Endothelial cell of umbilical vein (primary cell): ENCODE data around the gene RAB12. TPM values are rescaled to one million over a fixed set of nuclear protein-coding genes. Genes with fewer than 3 reads are reported as not detected.

Experiments used
- BruUV-seq: library from RNA; stranded (reverse); fragments of 400-500 nt; replicated peaks from 2 replicates; lab custom pipeline; 2021; lab: Mats Ljungman, UMichigan
- CTCF ChIA-PET: fragments of 300-600, 350-600 bp; sonication (Branson Sonifier 250); formaldehyde crosslinking; loops from one replicate; lab custom pipeline; 2021; ENCODE audit warnings: antibody characterized with exemption, inconsistent platforms; lab: Charles Lee
- POLR2A ChIA-PET: fragments of 300-600, 350-600 bp; sonication (Branson Sonifier 250); formaldehyde crosslinking; loops from one replicate; lab custom pipeline; 2021; ENCODE audit warnings: antibody characterized with exemption, inconsistent platforms; lab: Charles Lee
- DNase-seq: peaks from one replicate; pipeline ENCODE4 v3.0.0-alpha.2; 2011; ENCODE audit warnings: low read depth, low spot score
- FAIRE-seq: peaks from 2 replicates; lab custom pipeline; 2011; peaks lifted over from hg19 to GRCh38; lab: Jason Lieb, UNC
- H2AFZ ChIP-seq: 2 replicates; pipeline ENCODE4 v1.6.0; 2012; ENCODE audit warnings: low read depth, low read length, control low read depth, inconsistent platforms
- H3K27ac ChIP-seq: 2 replicates; pipeline ENCODE4 v1.5.1; 2011; ENCODE audit warnings: low read depth, mild to moderate bottlenecking, control low read depth, low read length, moderate library complexity; ENCODE audit not compliant: insufficient read depth
- H3K27me3 ChIP-seq, 2 experiments: 2 replicates each; pipeline versions ENCODE4 v1.6.0 to v1.6.1; 2011; ENCODE audit warnings: low read length in 2 of 2, mixed read lengths in 1 of 2; ENCODE audit not compliant: control insufficient read depth in 2 of 2, insufficient read depth in 2 of 2
- H3K36me3 ChIP-seq, 2 experiments: 2 replicates in 1 of 2; 3 replicates in 1 of 2; pipeline ENCODE4 v1.5.1; 2011; ENCODE audit warnings: low read length in 2 of 2, mild to moderate bottlenecking in 1 of 2, moderate library complexity in 1 of 2; ENCODE audit not compliant: control insufficient read depth in 2 of 2, insufficient read depth in 2 of 2; ENCODE audit errors: extremely low read depth in 1 of 2
- H3K4me1 ChIP-seq: 3 replicates; pipeline ENCODE4 v1.5.1; 2011; ENCODE audit warnings: mild to moderate bottlenecking, low read length; ENCODE audit not compliant: control insufficient read depth, insufficient read depth; ENCODE audit errors: extremely low read depth
- H3K4me2 ChIP-seq: 2 replicates; pipeline ENCODE4 v1.6.1; 2011; ENCODE audit warnings: low read length, control low read depth, mixed read lengths; ENCODE audit not compliant: insufficient read depth
- H3K4me3 ChIP-seq, 3 experiments: fragments of 200-600 bp in 1 of 3; sonication (generic), shearing (Covaris generic) in 1 of 3; replicated peaks in 1 of 3; 2 replicates each; pipeline ENCODE4 v1.5.1; 2011 to 2016; ENCODE audit warnings: control low read depth in 3 of 3, low read length in 3 of 3, mild to moderate bottlenecking in 2 of 3, inconsistent platforms in 1 of 3, low read depth in 1 of 3, moderate library complexity in 1 of 3; ENCODE audit not compliant: insufficient read depth in 1 of 3
- H3K79me2 ChIP-seq: 2 replicates; pipeline ENCODE4 v1.6.0; 2012; ENCODE audit warnings: low read length, inconsistent platforms; ENCODE audit not compliant: control insufficient read depth, insufficient read depth
- H3K9ac ChIP-seq: replicated peaks from 2 replicates; pipeline ENCODE3; 2011; ENCODE audit warnings: low read length, control low read depth; ENCODE audit not compliant: insufficient read depth; ENCODE audit errors: extremely low read depth
- H3K9me1 ChIP-seq: replicated peaks from 3 replicates; pipeline ENCODE4 v1.6.0; 2011; ENCODE audit warnings: mild to moderate bottlenecking, low read length; ENCODE audit not compliant: control insufficient read depth, insufficient read depth; ENCODE audit errors: extremely low read depth
- H3K9me3 ChIP-seq: replicated peaks from 2 replicates; pipeline ENCODE4 v1.5.1; 2012; ENCODE audit warnings: low read length, inconsistent platforms; ENCODE audit not compliant: control insufficient read depth, insufficient read depth
- H4K20me1 ChIP-seq: replicated peaks from 2 replicates; pipeline ENCODE3; 2011; ENCODE audit warnings: mild to moderate bottlenecking, low read length; ENCODE audit not compliant: control insufficient read depth, insufficient read depth; ENCODE audit errors: extremely low read depth
- CTCF ChIP-seq, 2 donors: IDR thresholded peaks; 1 replicate in 1 of 2; 2 replicates in 1 of 2; pipeline ENCODE4 v1.5.1; 2011; ENCODE audit warnings: low read length in 2 of 2, mild to moderate bottlenecking in 2 of 2, moderate library complexity in 2 of 2, control low read depth in 1 of 2, inconsistent platforms in 1 of 2, low read depth in 1 of 2; ENCODE audit not compliant: insufficient read depth in 1 of 2; ENCODE audit errors: extremely low read depth in 1 of 2
- EZH2 ChIP-seq: IDR thresholded peaks from 2 replicates; pipeline ENCODE4 v1.6.1; 2012; ENCODE audit warnings: borderline replicate concordance, low read depth, mild to moderate bottlenecking, moderate library complexity, low read length, inconsistent platforms; ENCODE audit not compliant: severe bottlenecking
- FOS ChIP-seq: IDR thresholded peaks from 2 replicates; pipeline ENCODE4 v1.6.1; 2011; ENCODE audit warnings: mild to moderate bottlenecking, low read length, moderate library complexity, borderline replicate concordance; ENCODE audit not compliant: insufficient read depth
- GATA2 ChIP-seq: IDR thresholded peaks from 2 replicates; pipeline ENCODE4 v1.7.0; 2011; ENCODE audit warnings: low read depth, mild to moderate bottlenecking, moderate library complexity, mixed read lengths, low read length; ENCODE audit not compliant: insufficient read length, insufficient read depth
- JUN ChIP-seq: IDR thresholded peaks from 2 replicates; pipeline ENCODE4 v1.6.1; 2011; ENCODE audit warnings: borderline replicate concordance, low read depth; ENCODE audit not compliant: insufficient read length, insufficient read depth
- MAX ChIP-seq: IDR thresholded peaks from 2 replicates; pipeline ENCODE4 v1.6.1; 2011; ENCODE audit not compliant: insufficient read depth, insufficient read length
- MYC ChIP-seq: IDR thresholded peaks from one replicate; pipeline ENCODE4 v1.6.1; 2011; ENCODE audit warnings: mild to moderate bottlenecking, low read depth, low read length
- POLR2A ChIP-seq: IDR thresholded peaks from 2 replicates; pipeline ENCODE4 v1.6.1; 2012; ENCODE audit warnings: low read depth, mild to moderate bottlenecking, control low read depth, low read length
- POLR2AphosphoS5 ChIP-seq: IDR thresholded peaks from 2 replicates; pipeline ENCODE4 v1.6.1; 2012; ENCODE audit warnings: low read depth, mild to moderate bottlenecking, control low read depth, low read length, moderate library complexity; ENCODE audit not compliant: insufficient read depth
- dilution Hi-C: fragments of 300-500 bp; cut with MboI; formaldehyde crosslinking; loops from one replicate; pipeline ENCODE4 v1.15.0; 2019; ENCODE audit warnings: low sequenced_read_pairs; ENCODE audit not compliant: extremely low pct_ligation_motif_present
- intact Hi-C: fragments of 100-400 bp; cut with micrococcal nuclease; formaldehyde crosslinking; loops from one replicate; pipeline ENCODE4 v1.10.0; 2022
- polyA plus RNA-seq, 4 experiments: library from polyadenylated mRNA; depleted of rRNA in 3 of 4; stranded (reverse) in 3 of 4; unstranded in 1 of 4; fragments of >200 nt; gene quantifications; 2 replicates each; pipeline versions ENCODE4 v1.2.1 to v1.2.3, GENCODE V29; 2011 to 2012; ENCODE audit warnings: missing spikeins in 1 of 4
- total RNA-seq: library from RNA; stranded (reverse); gene quantifications from 2 replicates; pipeline ENCODE4 v1.2.3, GENCODE V29; 2021

Gene RAB12
- total and polyA plus RNA-seq, 2 donors (not counting 3 experiments of a cell fraction or from before 2014, with no cell fraction given) = 11.5 to 42.0 TPM

GRCh38 chr18:8562919-8563318 lies 46.3 kb upstream of the RAB12 start:
- ChIA-PET CTCF (no interaction called here), POLR2A (no interaction called here)
- no peak for DNase-seq
- Histone ChIP-seq H3K27ac (no peak overlapping the region), H3K9me3 (no peaks in the 10 kb centered on the region), H2AFZ (no peak overlapping the region), H3K4me1 (no peaks in the 10 kb centered on the region), H3K36me3 (no peaks in the 10 kb centered on the region), H4K20me1 (no peaks in the 10 kb centered on the region), H3K4me2 (no peak overlapping the region), H3K9ac (no peak overlapping the region), H3K79me2 (no peaks in the 10 kb centered on the region), H3K9me1 (no peaks in the 10 kb centered on the region), H3K4me3 (no peak overlapping the region), H3K27me3 (no peaks in the 10 kb centered on the region)
- no TSS peak for BruUV-seq
- intact Hi-C loops = no loop called here
- dilution Hi-C loops = no loop called here
- FAIRE-seq = no peak
- TF ChIP-seq POLR2A = no peak
- no peak for TF ChIP-seq GATA2
- no peak for TF ChIP-seq EZH2
- no peak for TF ChIP-seq FOS
- no peak for TF ChIP-seq MAX
- no peak for TF ChIP-seq JUN
- no peak for TF ChIP-seq CTCF (IDR thresholded peaks at IDR 0.05; ENCODE audit: extremely low read depth in 1 of 2, insufficient read depth in 1 of 2, low read depth in 1 of 2, low read length in 2 of 2)
- no peak for TF ChIP-seq POLR2AphosphoS5
- no peak for TF ChIP-seq MYC
